Choroid plexus epithelial cell (primary cell): ENCODE results near the gene ARHGAP36.

Experiments used
- DNase-seq: peaks from one replicate; pipeline ENCODE4 v3.0.0-alpha.2; 2010; ENCODE audit warnings: low read depth
- H3K4me3 ChIP-seq: 2 replicates; pipeline ENCODE4 v1.5.1; 2011; ENCODE audit warnings: low read depth, mild to moderate bottlenecking, control low read depth, low read length, moderate library complexity
- CTCF ChIP-seq: conservative IDR thresholded peaks from 2 replicates; pipeline ENCODE4 v1.5.1; 2011; ENCODE audit warnings: low read depth, mild to moderate bottlenecking, control low read depth, inconsistent platforms, low read length, moderate library complexity

ARHGAP36 gene

DNA sequence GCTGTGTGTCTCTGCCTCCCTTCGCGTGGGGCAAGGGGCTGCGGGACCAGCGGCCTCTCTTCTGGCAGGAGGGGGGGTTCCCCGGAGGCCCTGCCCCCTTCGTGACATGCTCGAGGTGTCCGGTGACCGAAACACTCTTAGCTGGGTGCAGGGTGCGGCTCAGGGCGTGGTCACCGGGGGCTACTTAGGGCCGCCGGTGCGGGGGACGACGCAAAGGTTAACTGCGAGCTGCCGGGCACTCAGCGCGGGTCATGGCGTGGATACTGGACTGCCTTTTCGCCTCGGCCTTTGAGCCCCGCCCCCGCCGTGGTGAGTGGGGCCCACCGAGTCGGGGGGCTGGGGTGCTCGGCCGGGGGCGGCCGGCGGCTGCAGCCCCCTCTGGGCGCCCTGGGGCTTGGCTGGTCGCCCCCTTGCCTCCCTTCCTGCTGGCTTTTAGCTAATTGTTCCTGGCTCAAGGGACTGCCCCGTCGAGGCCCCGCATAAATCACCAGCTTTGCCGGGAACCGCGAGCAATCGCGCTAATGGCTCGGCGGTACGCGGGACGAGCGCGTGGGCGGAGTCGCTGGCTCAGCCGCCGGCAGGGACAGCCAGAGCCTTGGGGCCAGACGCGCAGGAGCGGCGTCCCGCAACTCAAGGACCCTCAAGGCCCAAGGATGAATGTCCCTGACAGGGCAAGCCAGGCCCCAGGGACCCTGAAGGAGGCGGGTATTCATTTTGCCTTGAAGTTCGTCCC lies at the start of gene ARHGAP36:
ARHGAP36 (plus strand) TSS at position 211 of the 733 bp plus-strand sequence. CDS start 23,320 bp downstream, outside the sequence.
- DNase-seq, result no peak
- TF ChIP-seq CTCF, result no peak
- H3K4me3 ChIP-seq, result no peak within 1 kb of the TSS

- no peak overlapping the region for H3K4me3 ChIP-seq
These were observed 48.0 kb upstream of the ARHGAP36 start for GRCh38 chrX:131010186-131010585.

DNA sequence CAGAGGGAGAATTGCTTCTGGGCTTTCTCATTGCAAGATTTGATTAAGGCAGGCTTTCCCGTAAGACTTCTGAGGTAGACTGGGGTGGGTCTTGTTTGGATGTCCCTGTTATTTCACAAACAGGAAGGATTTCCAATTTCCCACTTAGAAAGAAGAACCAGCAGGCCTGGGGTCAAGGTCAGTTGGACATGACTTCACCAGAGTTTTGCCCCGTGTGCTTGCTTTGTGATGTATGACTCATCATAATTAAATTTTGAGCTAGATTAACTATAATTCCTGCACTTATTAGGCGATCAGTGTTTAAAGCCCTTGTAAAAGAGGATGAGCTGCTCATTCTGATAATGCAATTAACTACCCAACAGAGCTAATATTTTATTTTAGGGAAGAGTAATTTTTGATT lies 32.8 kb upstream of the ARHGAP36 start:
- DNase-seq, result no peak
- TF ChIP-seq CTCF, result no peak
- no peak overlapping the region for H3K4me3 ChIP-seq

More at GRCh38 chrX:131010186-131010585, 48.0 kb upstream of the ARHGAP36 start:
- no peak for DNase-seq
- TF ChIP-seq CTCF, result no peak

DNA sequence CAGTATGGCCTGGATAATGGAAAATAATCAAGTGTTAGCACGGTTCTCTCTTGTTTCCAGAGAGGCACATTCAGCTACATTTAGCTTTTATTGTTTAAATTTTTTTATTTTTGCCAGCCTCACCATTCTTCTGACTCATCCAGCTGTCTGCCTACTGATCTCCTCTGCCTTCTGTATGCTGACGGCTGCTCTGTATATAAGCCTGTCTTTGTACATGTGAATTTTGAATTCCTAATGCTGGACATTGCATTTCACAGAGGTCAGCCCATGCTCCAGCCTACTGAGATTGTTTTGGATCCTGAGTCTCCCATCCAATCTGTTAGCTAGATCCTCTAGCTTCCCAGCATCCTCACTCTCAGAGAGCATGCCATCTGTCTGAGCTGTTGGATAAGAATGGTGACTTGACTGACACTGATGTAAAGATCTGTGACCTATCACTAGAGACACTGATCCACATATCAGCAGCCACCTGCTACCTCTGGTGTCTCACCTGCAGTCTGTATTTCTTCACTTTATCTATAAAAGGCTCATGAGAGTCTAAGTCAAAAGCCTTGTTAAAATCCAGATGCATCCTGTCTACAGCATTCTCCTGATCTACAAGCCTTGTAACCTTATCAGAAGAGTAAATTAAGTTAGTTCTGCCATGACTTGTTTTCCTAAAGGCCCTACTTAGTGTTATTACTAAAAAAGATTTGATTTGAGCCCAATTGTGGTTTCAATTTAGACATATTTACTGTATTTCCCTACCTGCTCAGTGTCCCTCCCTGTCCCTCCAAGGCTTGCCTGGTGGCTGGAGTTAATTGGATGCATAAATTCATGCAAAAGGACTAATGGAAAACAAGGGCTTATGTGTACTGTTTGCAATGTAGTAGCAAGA lies 25.6 kb upstream of the ARHGAP36 start:
- no peak for DNase-seq
- TF ChIP-seq CTCF, result no peak
- no peak overlapping the region for H3K4me3 ChIP-seq

DNA sequence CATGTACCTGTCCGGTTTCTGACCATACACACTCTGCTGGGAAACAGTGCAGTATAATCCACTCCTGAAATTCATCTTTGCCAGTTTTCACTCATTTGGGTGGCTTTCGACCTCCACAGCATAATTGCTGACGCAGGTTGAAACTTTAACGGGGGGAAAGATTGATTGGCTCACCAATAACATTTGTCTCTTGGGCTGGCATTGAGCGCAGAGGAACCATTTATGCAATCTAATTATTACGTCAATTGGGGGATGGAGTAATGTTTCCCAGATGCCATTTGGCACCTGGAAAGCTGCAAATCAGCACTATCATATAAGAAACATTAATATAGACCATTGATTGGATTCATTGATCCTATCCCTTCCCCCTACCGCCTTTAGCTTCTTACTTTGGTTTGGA lies 24.1 kb upstream of the ARHGAP36 start:
- no peak for TF ChIP-seq CTCF
- no peak for DNase-seq
- H3K4me3 ChIP-seq, result no peak overlapping the region

GRCh38 chrX:131040781-131041180 lies 17.4 kb upstream of the ARHGAP36 start:
- H3K4me3 ChIP-seq, result no peak overlapping the region
- TF ChIP-seq CTCF, result no peak
- no peak for DNase-seq
